GM18511 (cell line): ENCODE results near the gene SLC25A12.
A peak's percentile ranks its signal among the peaks of the same experiment; 100 is the strongest.
"Not testable (repeated sequence)": the region's sequence is repeated elsewhere in the genome, so short reads cannot be mapped to it uniquely, and the experiment has no call there.

Experiments
- ATAC-seq: cut with Tn5 transposase; IDR thresholded peaks from one replicate; pipeline ENCODE4 v1.9.1; 2021; ENCODE audit warnings: mild to moderate bottlenecking, moderate library complexity; ENCODE audit not compliant: unreplicated experiment

The SLC25A12 gene

GRCh38 chr2:171792886-171793580 is 101.0 kb downstream of the SLC25A12 start:
- ATAC-seq = no peak

- ATAC-seq = no peak
These were observed 101.9 kb downstream of the SLC25A12 start for GRCh38 chr2:171792157-171792556.

- no peak for ATAC-seq
These were observed 102.7 kb downstream of the SLC25A12 start for GRCh38 chr2:171791361-171791760.

GRCh38 chr2:171789956-171790355 is 104.1 kb downstream of the SLC25A12 start:
- ATAC-seq = no peak

- no peak for ATAC-seq
These were observed 105.6 kb downstream of the SLC25A12 start for GRCh38 chr2:171788316-171788993.

- ATAC-seq = no peak
These were observed 106.5 kb downstream of the SLC25A12 start for GRCh38 chr2:171787333-171788072.

GRCh38 chr2:171785450-171785849 is 108.6 kb downstream of the SLC25A12 start:
- ATAC-seq = no peak

- no peak for ATAC-seq
These were observed 115.5 kb downstream of the SLC25A12 start for GRCh38 chr2:171778515-171778914.

- not testable (repeated sequence) for ATAC-seq
These were observed 119.5 kb downstream of the SLC25A12 start for GRCh38 chr2:171774581-171774980.

GRCh38 chr2:171772373-171772772 is 121.7 kb downstream of the SLC25A12 start:
- no peak for ATAC-seq

- no peak for ATAC-seq
These were observed 122.6 kb downstream of the SLC25A12 start for GRCh38 chr2:171771463-171771862.

- ATAC-seq = no peak
These were observed 130.4 kb downstream of the SLC25A12 start for GRCh38 chr2:171763602-171764001.

- no peak for ATAC-seq
These were observed 131.0 kb downstream of the SLC25A12 start for GRCh38 chr2:171762879-171763573.

- not testable (repeated sequence) for ATAC-seq
These were observed 132.9 kb downstream of the SLC25A12 start for GRCh38 chr2:171761176-171761575.

- ATAC-seq = not testable (repeated sequence)
These were observed 135.3 kb downstream of the SLC25A12 start for GRCh38 chr2:171758762-171759161.

- ATAC-seq = no peak
These were observed 139.6 kb downstream of the SLC25A12 start for GRCh38 chr2:171754254-171754939.

- ATAC-seq = no peak
These were observed 146.7 kb downstream of the SLC25A12 start for GRCh38 chr2:171747371-171747770.

- no peak for ATAC-seq
These were observed 148.2 kb downstream of the SLC25A12 start for GRCh38 chr2:171745806-171746205.

GRCh38 chr2:171745141-171745540 is 148.9 kb downstream of the SLC25A12 start:
- no peak for ATAC-seq

- ATAC-seq = no peak
These were observed 151.3 kb downstream of the SLC25A12 start for GRCh38 chr2:171742760-171743159.

GRCh38 chr2:171741189-171741588 is 152.9 kb downstream of the SLC25A12 start:
- peak; percentile 69 for ATAC-seq
